HG03066 (cell line): Measurements from ENCODE around the gene PALLD.

Experiments used
- ATAC-seq: cut with Tn5 transposase; IDR thresholded peaks from one replicate; pipeline ENCODE4 v1.9.1; 2021; ENCODE audit warnings: low read depth; ENCODE audit not compliant: unreplicated experiment

PALLD gene

GRCh38 chr4:168659741-168660465 lies 163.1 kb downstream of the PALLD start:
- no peak for ATAC-seq

GRCh38 chr4:168662297-168662984 lies 165.6 kb downstream of the PALLD start:
- ATAC-seq = no peak

- no peak for ATAC-seq
Measured at GRCh38 chr4:168664242-168664891, 167.5 kb downstream of the PALLD start.

GRCh38 chr4:168666531-168666930 lies 169.7 kb downstream of the PALLD start:
- ATAC-seq = no peak

- no peak for ATAC-seq
Measured at GRCh38 chr4:168667376-168667775, 170.5 kb downstream of the PALLD start.

- ATAC-seq = no peak
Measured at GRCh38 chr4:168667921-168668320, 171.1 kb downstream of the PALLD start.

GRCh38 chr4:168673476-168673875 lies 176.6 kb downstream of the PALLD start:
- ATAC-seq = no peak

GRCh38 chr4:168674077-168674747 lies 177.4 kb downstream of the PALLD start:
- no peak for ATAC-seq

GRCh38 chr4:168674866-168675265 lies 178.0 kb downstream of the PALLD start:
- ATAC-seq = no peak

- ATAC-seq = no peak
Measured at GRCh38 chr4:168677063-168677462, 180.2 kb downstream of the PALLD start.

GRCh38 chr4:168677879-168678278 lies 181.0 kb downstream of the PALLD start:
- ATAC-seq = no peak

GRCh38 chr4:168678751-168679366 lies 182.0 kb downstream of the PALLD start:
- ATAC-seq = no peak

GRCh38 chr4:168679397-168679796 lies 182.5 kb downstream of the PALLD start:
- no peak for ATAC-seq

GRCh38 chr4:168679819-168680218 lies 183.0 kb downstream of the PALLD start:
- no peak for ATAC-seq

GRCh38 chr4:168682898-168683500 lies 186.1 kb downstream of the PALLD start:
- no peak for ATAC-seq

GRCh38 chr4:168683595-168683994 lies 186.7 kb downstream of the PALLD start:
- ATAC-seq = no peak

- peak; percentile 83 for ATAC-seq
Measured at GRCh38 chr4:168685136-168685809, 188.4 kb downstream of the PALLD start.

GRCh38 chr4:168688584-168688983 lies 191.7 kb downstream of the PALLD start:
- ATAC-seq = no peak

GRCh38 chr4:168689791-168690190 lies 192.9 kb downstream of the PALLD start:
- ATAC-seq = no peak

GRCh38 chr4:168690199-168690598 lies 193.3 kb downstream of the PALLD start:
- ATAC-seq = no peak
